A549 treated with DMSO at 1 μM for 4 hours (cell line): ENCODE data around the gene LPAR3. TPM values are rescaled to one million over a fixed set of nuclear protein-coding genes. Genes with fewer than 3 reads are reported as not detected.

Experiments used
- total RNA-seq: library from RNA; stranded (reverse); fragments of 200-300 nt; extraction: Qiagen RNA extraction; gene quantifications from 5 replicates; pipeline ENCODE4 v1.2.3, GENCODE V29; 2022; ENCODE audit warnings: low read depth

The LPAR3 gene
- total RNA-seq, result 0.10 to 0.46 TPM (median 0.32 TPM) in 5 replicates

DNA sequence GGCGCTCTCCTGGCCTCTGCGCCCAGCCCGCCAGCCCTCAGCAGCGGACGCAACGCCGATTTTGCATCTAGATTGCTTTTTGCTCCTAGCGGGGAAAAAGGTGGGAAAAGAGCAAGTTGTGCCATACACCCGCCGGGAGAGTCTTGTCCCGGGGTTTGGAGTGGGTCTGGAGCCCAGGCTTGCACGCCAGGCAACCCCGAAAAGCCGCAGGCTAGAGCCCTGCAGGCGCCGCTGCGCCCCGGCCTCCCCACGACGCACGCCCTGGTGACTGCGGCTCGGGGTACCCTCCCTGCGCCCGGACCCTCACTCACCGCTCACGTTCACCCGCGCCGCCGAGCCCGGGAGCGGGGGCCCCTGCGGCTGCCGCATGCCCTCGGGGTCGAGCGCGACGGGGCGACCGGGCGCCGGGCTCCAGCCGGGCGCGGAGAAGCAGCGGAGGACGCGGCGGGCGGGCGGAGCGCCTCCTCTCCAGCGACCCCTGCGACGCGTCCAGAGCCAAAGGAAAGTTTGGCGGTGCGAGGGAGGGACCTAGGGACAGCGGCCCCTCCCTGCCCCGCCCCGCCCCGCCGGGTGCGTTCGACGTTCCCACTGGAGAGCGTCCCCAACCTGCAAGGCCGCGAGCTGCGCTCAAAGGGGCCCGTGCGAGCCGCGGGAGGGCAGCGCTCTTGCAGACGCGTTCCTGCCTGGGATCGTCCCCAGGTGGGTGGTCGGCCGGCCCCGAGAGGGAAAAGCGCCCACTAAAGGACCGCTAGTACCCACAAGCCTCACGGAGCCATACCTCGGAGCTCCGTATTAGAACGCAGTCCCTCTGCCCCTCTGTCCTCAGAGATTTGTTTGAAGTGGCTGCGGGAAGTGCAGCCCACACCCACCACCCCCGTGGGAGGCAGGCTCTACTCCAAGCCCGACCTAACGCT is at the start of gene LPAR3:
Gene LPAR3, minus strand, starts transcription at position 502 of the 914 bp plus-strand sequence. CDS start 27,086 bp downstream, outside the sequence.

Other genes starting within 250 kb of the LPAR3 start
- gene SSX2IP, start 202.7 kb downstream of the LPAR3 start, total RNA-seq, result 11.4 to 16.2 TPM (median 14.0 TPM) in 5 replicates
- 1.7 to 3.1 TPM (median 2.8 TPM) in 5 replicates for gene MCOLN2, start 103.9 kb upstream of the LPAR3 start, total RNA-seq
- gene MCOLN3, start 155.3 kb upstream of the LPAR3 start, total RNA-seq, result 3.4 to 4.5 TPM (median 4.0 TPM) in 5 replicates